B cell (primary cell): Measurements from ENCODE around the gene ITCH. TPM values are rescaled to one million over a fixed set of nuclear protein-coding genes. Genes with fewer than 3 reads are reported as not detected.
"Not testable (repeated sequence)": the region's sequence is repeated elsewhere in the genome, so short reads cannot be mapped to it uniquely, and the experiment has no call there.

Experiments used
- ATAC-seq: fragments of 200-7000 bp; cut with Tn5 transposase; one replicate; pipeline ENCODE4 v1.10.0; 2021; ENCODE audit warnings: low read depth, mild to moderate bottlenecking, moderate number of reproducible peaks, moderate library complexity
- CTCF ChIA-PET: fragments of 350-600 bp; sonication (Branson Sonifier 250); formaldehyde crosslinking; loops from one replicate; lab custom pipeline; 2021; ENCODE audit warnings: antibody characterized with exemption, inconsistent platforms; lab: Charles Lee
- POLR2A ChIA-PET: fragments of 350-600 bp; sonication (Branson Sonifier 250); formaldehyde crosslinking; loops from one replicate; lab custom pipeline; 2021; ENCODE audit warnings: antibody characterized with exemption; lab: Charles Lee
- DNase-seq: peaks from one replicate; pipeline ENCODE4 v3.0.0; 2013
- H2AFZ ChIP-seq: 2 replicates; pipeline ENCODE4 v1.6.1; 2012; ENCODE audit warnings: mild to moderate bottlenecking, low read depth, low read length; ENCODE audit not compliant: insufficient read depth, poor library complexity, severe bottlenecking
- H3K27ac ChIP-seq, 2 donors: 1 replicate in 1 of 2; 2 replicates in 1 of 2; pipeline ENCODE4 v1.5.1; 2012 to 2013; ENCODE audit warnings: low read length in 2 of 2, mild to moderate bottlenecking in 2 of 2, moderate library complexity in 1 of 2
- H3K27me3 ChIP-seq, 4 experiments: fragments of 200-600 bp in 1 of 4; sonication (generic) in 1 of 4; replicated peaks in 1 of 4; 1 replicate in 2 of 4; 2 replicates in 2 of 4; pipeline versions ENCODE4 v1.6.1 to v1.7.0; 2013 to 2016; ENCODE audit warnings: low read length in 3 of 4, mild to moderate bottlenecking in 2 of 4, mixed read lengths in 1 of 4, moderate library complexity in 1 of 4; ENCODE audit not compliant: insufficient read depth in 4 of 4, control insufficient read depth in 3 of 4; ENCODE audit errors: control extremely low read depth in 1 of 4
- H3K36me3 ChIP-seq, 2 experiments: replicated peaks in 1 of 2; 1 replicate in 1 of 2; 2 replicates in 1 of 2; pipeline versions ENCODE4 v1.6.1 to v1.7.1; 2013; ENCODE audit warnings: low read length in 1 of 2; ENCODE audit not compliant: insufficient read depth in 2 of 2, control insufficient read depth in 1 of 2; ENCODE audit errors: control extremely low read depth in 1 of 2, extremely low read depth in 1 of 2
- H3K4me1 ChIP-seq, 2 donors: fragments of 200-600 bp in 1 of 2; sonication (generic) in 1 of 2; 1 replicate in 1 of 2; 2 replicates in 1 of 2; pipeline versions ENCODE4 v1.5.1 to v1.6.1; 2013 to 2017; ENCODE audit warnings: low read length in 2 of 2; ENCODE audit not compliant: control insufficient read depth in 2 of 2, insufficient read depth in 2 of 2
- H3K4me2 ChIP-seq: replicated peaks from 2 replicates; pipeline ENCODE3; 2012; ENCODE audit warnings: mild to moderate bottlenecking, low read depth, low read length; ENCODE audit not compliant: poor library complexity, severe bottlenecking
- H3K4me3 ChIP-seq, 5 experiments: fragments of 200-600 bp in 1 of 5; sonication (generic) in 1 of 5; 1 replicate in 3 of 5; 2 replicates in 2 of 5; pipeline versions ENCODE4 v1.5.1 to v1.7.0; 2011 to 2016; ENCODE audit warnings: low read length in 4 of 5, mild to moderate bottlenecking in 4 of 5, low read depth in 2 of 5, control low read depth in 1 of 5, moderate library complexity in 1 of 5; ENCODE audit not compliant: insufficient read depth in 1 of 5; ENCODE audit errors: control extremely low read depth in 1 of 5, extremely low read depth in 1 of 5
- H3K79me2 ChIP-seq: fragments of 200-600 bp; sonication (generic); one replicate; pipeline ENCODE4 v1.6.0; 2016; ENCODE audit warnings: low read length; ENCODE audit not compliant: control insufficient read depth, insufficient read depth
- H3K9ac ChIP-seq: fragments of 200-600 bp; sonication (generic); 2 replicates; pipeline ENCODE4 v1.6.1; 2017; ENCODE audit warnings: mild to moderate bottlenecking, low read length, moderate library complexity
- H3K9me3 ChIP-seq, 3 donors: one replicate each; pipeline versions ENCODE4 v1.6.1 to v1.7.1; 2013; ENCODE audit warnings: low read length in 2 of 3; ENCODE audit not compliant: control insufficient read depth in 2 of 3, insufficient read depth in 1 of 3; ENCODE audit errors: control extremely low read depth in 1 of 3
- H4K20me1 ChIP-seq: 2 replicates; pipeline ENCODE4 v1.6.0; 2012; ENCODE audit warnings: mild to moderate bottlenecking, low read length; ENCODE audit not compliant: insufficient read depth, control insufficient read depth, poor library complexity, severe bottlenecking
- H3K27ac Mint-ChIP-seq: one replicate; pipeline ENCODE4 v1.8.0; 2021; ENCODE audit warnings: mixed read lengths
- H3K27me3 Mint-ChIP-seq: one replicate; pipeline ENCODE4 v1.8.0; 2021; ENCODE audit warnings: mixed read lengths
- H3K4me1 Mint-ChIP-seq: one replicate; pipeline ENCODE4 v1.8.0; 2021; ENCODE audit warnings: mixed read lengths
- H3K4me3 Mint-ChIP-seq: one replicate; pipeline ENCODE4 v1.8.0; 2021; ENCODE audit warnings: mixed read lengths
- H3K9me3 Mint-ChIP-seq: one replicate; pipeline ENCODE4 v1.8.0; 2022; ENCODE audit warnings: mixed read lengths; ENCODE audit not compliant: insufficient read depth
- CTCF ChIP-seq: fragments of 200-600 bp; IDR thresholded peaks from one replicate; pipeline ENCODE4 v1.8.0; 2022; ENCODE audit warnings: antibody characterized with exemption, mild to moderate bottlenecking
- EZH2 ChIP-seq: IDR thresholded peaks from 2 replicates; pipeline ENCODE4 v1.6.1; 2012; ENCODE audit warnings: borderline replicate concordance, low read depth, mild to moderate bottlenecking, moderate library complexity, low read length; ENCODE audit not compliant: insufficient read depth, poor library complexity, severe bottlenecking
- WGBS: methylation state at CpG from one replicate; pipeline ENCODE4 v1.1.5; 2013; ENCODE audit warnings: missing lambda C conversion rate; ENCODE audit not compliant: insufficient coverage; 5-methylcytosine and 5-hydroxymethylcytosine counted together
- intact Hi-C: fragments of 100-400 bp; cut with micrococcal nuclease; formaldehyde crosslinking; loops from one replicate; pipeline ENCODE4 v1.10.0; 2022
- polyA plus RNA-seq: library from polyadenylated mRNA; depleted of rRNA; stranded (reverse); fragments of >200 nt; gene quantifications from 2 replicates; pipeline ENCODE4 v1.2.3, GENCODE V29; 2012
- total RNA-seq, 2 donors: library from RNA; stranded (reverse); fragments of 120-200 nt in 1 of 2; gene quantifications; 1 replicate in 1 of 2; 2 replicates in 1 of 2; pipeline versions ENCODE4 v1.2.3 to v1.2.4, GENCODE V29; 2013 to 2022

Gene ITCH
- total and polyA plus RNA-seq, 2 donors (not counting 1 experiment from before 2014, with no cell fraction given) = 10.0 to 110 TPM

- H3K27me3 Mint-ChIP-seq, H3K27ac ChIP-seq, H3K4me3 ChIP-seq, H3K9me3 ChIP-seq, H3K9me3 Mint-ChIP-seq, intact Hi-C loops, H3K4me3 Mint-ChIP-seq, DNase-seq, H3K27ac Mint-ChIP-seq, H2AFZ ChIP-seq, H3K27me3 ChIP-seq, POLR2A ChIA-PET, H3K9ac ChIP-seq, H4K20me1 ChIP-seq, H3K4me2 ChIP-seq, H3K79me2 ChIP-seq, ATAC-seq, H3K4me1 ChIP-seq, H3K4me1 Mint-ChIP-seq: not testable (repeated sequence)
- CTCF ChIA-PET = interaction anchor here (0.6 kb wide), 1 partner anchor 106 kb away, joined by 3 read pairs; no protein-coding TSS in a partner anchor
- H3K36me3 ChIP-seq = peaks cover 10 to 51% of the 10 kb centered on the region in 2 experiments
- no CpG with 5 or more reads among the region's 3 CpGs for WGBS
Observed at GRCh38 chr20:34483585-34484220, 120.6 kb downstream of the ITCH start.

GRCh38 chr20:34485068-34485634, 122.1 kb downstream of the ITCH start:
- WGBS = 100% methylated on average over 1 of the region's 4 CpGs
- Histone ChIP-seq H3K27me3 (no peaks in the 10 kb centered on the region), H3K27ac (no peak overlapping the region), H3K79me2 (peaks cover 5% of the 10 kb centered on the region), H2AFZ (no peak overlapping the region), H3K4me2 (no peak overlapping the region), H3K36me3 (peaks cover 9 to 55% of the 10 kb centered on the region in 2 experiments), H3K4me3 (no peak overlapping the region), H3K9ac (no peak overlapping the region), H4K20me1 (no peaks in the 10 kb centered on the region), H3K9me3 (peaks cover 0 to 4% (median 0%) of the 10 kb centered on the region in 3 donors), H3K4me1 (no peaks in the 10 kb centered on the region)
- ChIA-PET CTCF (interaction anchor here (1.2 kb wide), 1 partner anchor 172 kb away, joined by 3 read pairs; no protein-coding TSS in a partner anchor), POLR2A (no interaction called here)
- TF ChIP-seq EZH2 = no peak
- no peak for TF ChIP-seq CTCF
- H3K9me3 Mint-ChIP-seq = peaks cover 3% of the 10 kb centered on the region
- no peaks in the 10 kb centered on the region for H3K4me1 Mint-ChIP-seq
- intact Hi-C loops = no loop called here
- H3K4me3 Mint-ChIP-seq = no peak overlapping the region
- ATAC-seq (no peak), DNase-seq (no peak)
- no peaks in the 10 kb centered on the region for H3K27me3 Mint-ChIP-seq
- peak overlapping the region; percentile 21 for H3K27ac Mint-ChIP-seq
